ENCODE measurements around the gene TNS1.

DNA sequence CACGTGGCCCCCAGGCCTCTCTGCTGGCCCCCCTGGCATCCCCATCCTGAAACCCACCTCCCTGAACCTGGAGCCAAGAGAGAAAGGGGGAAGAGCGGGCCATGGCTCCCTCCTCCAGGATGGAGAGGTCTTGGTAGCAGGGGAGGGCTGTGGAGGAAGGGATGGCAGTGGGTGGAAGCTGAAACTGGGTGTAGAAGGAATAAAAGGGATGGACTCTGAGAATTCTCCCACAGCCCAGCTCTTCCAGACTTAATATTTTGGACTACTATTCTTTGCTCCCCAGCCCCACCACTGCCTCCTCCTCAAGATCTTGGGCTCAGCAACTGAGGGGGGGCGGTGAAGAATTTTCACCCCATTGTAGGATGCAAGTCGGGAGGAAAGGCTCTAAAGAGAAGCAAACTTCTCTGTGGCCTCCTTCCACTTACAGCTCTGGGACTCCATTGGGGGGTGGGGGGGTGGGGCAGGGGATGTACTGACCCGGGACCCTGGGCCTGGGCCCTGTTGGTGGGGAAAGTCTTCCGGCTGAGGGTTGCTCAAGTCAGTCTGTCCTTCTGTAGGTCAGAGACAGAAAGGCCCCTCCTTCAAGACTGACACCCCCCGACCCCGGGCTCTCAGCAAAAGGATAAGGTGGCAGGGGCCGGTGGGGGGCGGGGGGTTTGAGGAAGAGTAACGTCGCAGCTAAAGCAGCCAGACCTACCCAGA is 501 bp downstream of the TNS1 start:
- TF ChIP-seq, protein P1, sequence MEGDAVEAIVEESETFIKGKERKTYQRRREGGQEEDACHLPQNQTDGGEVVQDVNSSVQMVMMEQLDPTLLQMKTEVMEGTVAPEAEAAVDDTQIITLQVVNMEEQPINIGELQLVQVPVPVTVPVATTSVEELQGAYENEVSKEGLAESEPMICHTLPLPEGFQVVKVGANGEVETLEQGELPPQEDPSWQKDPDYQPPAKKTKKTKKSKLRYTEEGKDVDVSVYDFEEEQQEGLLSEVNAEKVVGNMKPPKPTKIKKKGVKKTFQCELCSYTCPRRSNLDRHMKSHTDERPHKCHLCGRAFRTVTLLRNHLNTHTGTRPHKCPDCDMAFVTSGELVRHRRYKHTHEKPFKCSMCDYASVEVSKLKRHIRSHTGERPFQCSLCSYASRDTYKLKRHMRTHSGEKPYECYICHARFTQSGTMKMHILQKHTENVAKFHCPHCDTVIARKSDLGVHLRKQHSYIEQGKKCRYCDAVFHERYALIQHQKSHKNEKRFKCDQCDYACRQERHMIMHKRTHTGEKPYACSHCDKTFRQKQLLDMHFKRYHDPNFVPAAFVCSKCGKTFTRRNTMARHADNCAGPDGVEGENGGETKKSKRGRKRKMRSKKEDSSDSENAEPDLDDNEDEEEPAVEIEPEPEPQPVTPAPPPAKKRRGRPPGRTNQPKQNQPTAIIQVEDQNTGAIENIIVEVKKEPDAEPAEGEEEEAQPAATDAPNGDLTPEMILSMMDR (IDR thresholded peaks at IDR 0.05): no peak
- TF ChIP-seq POLR2A (IDR thresholded peaks at IDR 0.05): no peak

Data from Peyer's patch (tissue), 4 donors.